Muscle layer of duodenum (tissue), 2 donors: ENCODE data around the gene OLFML2B.
"Not testable (repeated sequence)": the region's sequence is repeated elsewhere in the genome, so short reads cannot be mapped to it uniquely, and the experiment has no call there.

Source experiments
- H3K27ac ChIP-seq: one replicate; pipeline ENCODE4 v1.7.0; 2013; ENCODE audit warnings: mild to moderate bottlenecking, low read length
- H3K27me3 ChIP-seq: one replicate; pipeline ENCODE4 v1.7.0; 2013; ENCODE audit warnings: low read depth, mild to moderate bottlenecking, control low read depth, low read length
- H3K36me3 ChIP-seq, 2 donors: one replicate each; pipeline ENCODE4 v1.7.0; 2013; ENCODE audit warnings: low read length in 2 of 2, control low read depth in 1 of 2, mild to moderate bottlenecking in 1 of 2; ENCODE audit not compliant: insufficient read depth in 2 of 2, control insufficient read depth in 1 of 2
- H3K4me1 ChIP-seq, 2 donors: one replicate each; pipeline ENCODE4 v1.7.0; 2013; ENCODE audit warnings: low read length in 2 of 2, mild to moderate bottlenecking in 2 of 2, control low read depth in 1 of 2, moderate library complexity in 1 of 2; ENCODE audit not compliant: insufficient read depth in 2 of 2, control insufficient read depth in 1 of 2
- H3K4me3 ChIP-seq, 2 donors: one replicate each; pipeline ENCODE4 v1.7.0; 2013; ENCODE audit warnings: low read length in 2 of 2, low read depth in 1 of 2, mild to moderate bottlenecking in 1 of 2
- H3K9me3 ChIP-seq, 2 donors: one replicate each; pipeline ENCODE4 v1.7.0; 2013; ENCODE audit warnings: low read length in 2 of 2, control low read depth in 1 of 2, mild to moderate bottlenecking in 1 of 2; ENCODE audit not compliant: control insufficient read depth in 1 of 2
- donor health status: healthy.

OLFML2B gene

DNA sequence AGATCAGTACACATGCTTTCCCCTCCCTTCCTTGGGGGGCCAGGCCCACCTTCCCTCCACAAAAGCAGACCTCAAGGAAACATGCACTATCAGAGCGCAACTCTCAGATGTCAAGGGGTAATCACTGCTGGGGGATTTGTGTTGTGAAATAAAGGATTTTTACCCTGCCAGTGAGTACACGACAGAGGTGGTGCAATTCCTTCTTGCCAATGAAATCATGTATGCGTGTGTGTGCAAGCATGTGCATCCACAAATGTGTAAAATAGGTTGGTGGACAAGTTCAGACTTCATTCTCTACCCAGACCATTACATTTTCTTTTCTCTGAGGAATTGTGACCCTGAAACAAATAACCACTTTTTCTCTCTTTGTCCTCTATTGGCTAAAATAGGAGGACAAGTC lies 36.1 kb upstream of the OLFML2B start:
- H3K4me3 ChIP-seq: no peak overlapping the region
- H3K27me3 ChIP-seq: no peaks in the 10 kb centered on the region
- H3K9me3 ChIP-seq: no peaks in the 10 kb centered on the region
- H3K36me3 ChIP-seq: no peaks in the 10 kb centered on the region
- H3K4me1 ChIP-seq: no peaks in the 10 kb centered on the region
- no peak overlapping the region for H3K27ac ChIP-seq

DNA sequence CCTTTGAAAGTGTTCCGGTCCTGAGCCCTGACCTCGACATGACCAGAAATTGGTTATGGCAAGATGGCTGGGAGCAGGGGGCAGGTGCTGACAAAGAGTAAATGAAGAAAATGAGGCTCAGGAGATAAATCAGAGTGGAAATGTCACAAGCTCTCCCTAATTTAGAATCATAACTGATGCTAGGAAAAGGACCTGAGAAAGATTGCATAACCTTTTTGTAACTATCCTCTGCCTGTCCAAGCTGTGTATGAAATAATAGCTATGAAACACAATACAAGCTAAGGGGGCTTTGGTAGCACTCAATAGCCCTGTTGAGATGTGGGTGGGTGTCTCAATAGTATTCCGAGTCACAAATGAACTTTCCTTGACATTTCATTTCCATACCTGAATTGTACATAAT lies 32.9 kb upstream of the OLFML2B start:
- H3K4me1 ChIP-seq: no peaks in the 10 kb centered on the region

DNA sequence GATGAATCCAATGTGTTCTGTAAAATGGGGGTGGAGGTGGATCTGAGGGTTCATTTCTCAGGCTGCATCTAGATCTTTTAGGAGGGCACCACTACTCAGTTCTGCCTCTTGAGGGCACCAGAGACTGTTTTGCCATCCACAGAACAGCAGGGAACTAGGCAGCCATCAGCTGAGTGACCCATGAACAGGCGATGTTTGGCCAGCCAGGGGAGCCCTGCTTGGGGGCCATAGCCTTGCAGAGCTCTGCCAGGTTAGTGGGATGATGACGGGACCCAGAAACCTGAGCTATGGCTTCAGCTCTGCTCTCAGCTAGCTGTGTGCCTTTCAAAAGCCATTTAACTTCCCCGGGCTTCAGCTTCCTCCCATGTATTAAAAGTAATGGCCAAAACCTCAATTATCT lies 32.4 kb upstream of the OLFML2B start:
- no peak overlapping the region for H3K4me3 ChIP-seq
- no peaks in the 10 kb centered on the region for H3K4me1 ChIP-seq
- H3K9me3 ChIP-seq: no peaks in the 10 kb centered on the region
- no peaks in the 10 kb centered on the region for H3K27me3 ChIP-seq
- H3K27ac ChIP-seq: no peak overlapping the region
- H3K36me3 ChIP-seq: no peaks in the 10 kb centered on the region

More for the DNA sequence above, 32.9 kb upstream of the OLFML2B start:
- H3K9me3 ChIP-seq: no peaks in the 10 kb centered on the region
- no peaks in the 10 kb centered on the region for H3K36me3 ChIP-seq
- no peaks in the 10 kb centered on the region for H3K27me3 ChIP-seq
- H3K4me3 ChIP-seq: no peak overlapping the region
- H3K27ac ChIP-seq: no peak overlapping the region

DNA sequence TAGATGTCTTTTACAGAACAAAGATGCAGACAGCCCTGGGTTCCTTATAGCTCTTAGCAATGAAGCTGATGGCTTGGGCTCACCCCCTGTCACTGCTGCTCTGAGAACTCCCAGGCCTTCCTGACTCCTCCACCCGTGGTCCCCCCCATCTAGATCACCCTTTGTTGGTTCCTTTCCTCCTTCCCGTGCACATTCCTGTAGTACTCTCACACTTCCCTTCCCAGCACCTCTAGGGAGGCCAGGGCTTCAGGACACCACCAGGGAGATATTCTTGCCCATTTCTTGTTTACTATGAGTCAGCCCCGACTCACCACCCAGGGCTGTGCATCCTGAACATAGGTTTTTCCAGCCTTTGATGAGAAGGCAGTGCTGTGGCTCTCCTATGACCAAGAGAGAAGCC lies 31.4 kb upstream of the OLFML2B start:
- Histone ChIP-seq H3K36me3 (no peaks in the 10 kb centered on the region), H3K9me3 (no peaks in the 10 kb centered on the region), H3K4me3 (no peak overlapping the region), H3K27me3 (no peaks in the 10 kb centered on the region), H3K4me1 (no peaks in the 10 kb centered on the region), H3K27ac (no peak overlapping the region)

DNA sequence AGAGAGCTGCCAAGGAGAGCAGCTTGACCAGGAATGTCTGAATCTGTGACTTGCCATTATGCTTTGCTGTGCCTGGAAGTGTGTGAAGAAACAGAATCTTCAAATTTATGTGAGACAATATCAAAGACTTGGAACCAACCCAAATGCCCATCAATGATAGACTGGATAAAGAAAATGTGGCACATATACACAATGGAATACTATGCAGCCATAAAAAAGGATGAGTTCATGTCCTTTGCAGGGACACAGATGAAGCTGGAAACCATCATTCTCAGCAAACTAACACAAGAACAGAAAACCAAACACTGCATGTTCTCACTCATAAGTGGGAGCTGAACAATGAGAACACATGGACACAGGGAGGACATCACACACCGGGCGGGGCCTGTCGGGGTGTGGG lies 30.3 kb upstream of the OLFML2B start:
- not testable (repeated sequence) for H3K27me3 ChIP-seq, H3K9me3 ChIP-seq, H3K36me3 ChIP-seq, H3K4me3 ChIP-seq, H3K4me1 ChIP-seq, H3K27ac ChIP-seq

DNA sequence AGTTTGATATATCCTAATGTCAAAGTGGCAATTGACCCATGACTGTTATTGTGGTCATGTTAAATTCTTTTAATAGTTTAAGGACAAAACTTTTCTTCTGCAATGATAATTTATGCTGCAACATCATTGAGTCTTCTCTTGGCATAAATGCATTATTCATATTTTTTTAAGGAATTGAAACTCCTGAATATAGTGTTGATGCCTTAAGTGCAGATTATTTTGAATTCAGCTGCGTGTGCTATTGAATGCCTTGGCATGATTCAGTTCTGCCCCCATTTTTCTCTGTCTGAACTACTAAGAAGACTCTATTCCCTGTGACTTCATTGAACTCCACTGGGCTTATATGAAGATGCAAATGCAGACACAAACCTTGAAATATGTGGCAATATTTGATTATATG lies 23.3 kb upstream of the OLFML2B start:
- Histone ChIP-seq H3K36me3 (no peaks in the 10 kb centered on the region), H3K27me3 (no peaks in the 10 kb centered on the region), H3K4me1 (no peaks in the 10 kb centered on the region), H3K4me3 (no peak overlapping the region), H3K9me3 (peaks cover 0 to 3% of the 10 kb centered on the region in 2 donors), H3K27ac (no peak overlapping the region)

DNA sequence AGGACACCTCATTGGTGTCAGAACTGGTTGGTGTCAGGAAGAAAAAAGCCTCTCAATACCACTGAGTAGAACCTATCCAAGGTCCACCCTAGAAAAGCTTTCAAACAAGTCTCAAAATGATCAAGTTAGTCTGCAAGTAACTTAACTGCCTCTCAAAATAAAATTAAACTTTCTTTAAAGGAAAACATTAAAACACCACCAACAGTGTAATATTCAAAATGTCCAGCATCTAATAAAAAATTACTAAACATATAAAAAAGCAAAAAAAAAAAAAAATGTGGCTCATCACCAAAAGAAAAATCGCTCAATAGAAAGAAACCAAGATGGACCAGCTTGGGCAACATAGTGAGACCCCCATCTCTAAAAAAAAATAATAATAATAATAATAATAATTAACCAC lies 18.7 kb upstream of the OLFML2B start:
- no peaks in the 10 kb centered on the region for H3K36me3 ChIP-seq
- no peaks in the 10 kb centered on the region for H3K4me1 ChIP-seq
- peaks cover 0 to 3% of the 10 kb centered on the region in 2 donors for H3K9me3 ChIP-seq
- no peaks in the 10 kb centered on the region for H3K27me3 ChIP-seq
- no peak overlapping the region for H3K4me3 ChIP-seq
- H3K27ac ChIP-seq: no peak overlapping the region

DNA sequence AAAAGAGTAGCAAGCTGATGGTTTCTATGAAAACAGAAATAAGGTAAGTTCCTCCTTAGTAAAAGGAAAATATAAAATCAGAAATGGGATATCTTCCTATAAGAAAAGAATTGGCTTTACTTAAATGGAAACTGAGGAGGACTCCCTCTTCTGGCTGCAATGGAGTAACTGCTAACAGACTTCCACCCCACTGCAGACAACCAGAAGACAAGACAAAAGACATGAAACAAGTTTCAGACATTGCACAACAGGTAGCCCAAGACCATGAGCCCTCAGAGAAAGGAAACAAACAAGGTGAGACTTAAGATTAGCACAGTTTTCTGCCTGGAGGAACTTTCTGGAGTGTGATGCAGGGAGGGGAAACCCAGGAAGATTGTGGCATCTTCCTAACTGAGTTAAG lies 17.0 kb upstream of the OLFML2B start:
- H3K4me3 ChIP-seq: no peak overlapping the region
- peaks cover 0 to 3% of the 10 kb centered on the region in 2 donors for H3K9me3 ChIP-seq
- H3K27ac ChIP-seq: no peak overlapping the region
- no peaks in the 10 kb centered on the region for H3K36me3 ChIP-seq
- H3K27me3 ChIP-seq: no peaks in the 10 kb centered on the region
- H3K4me1 ChIP-seq: no peaks in the 10 kb centered on the region

DNA sequence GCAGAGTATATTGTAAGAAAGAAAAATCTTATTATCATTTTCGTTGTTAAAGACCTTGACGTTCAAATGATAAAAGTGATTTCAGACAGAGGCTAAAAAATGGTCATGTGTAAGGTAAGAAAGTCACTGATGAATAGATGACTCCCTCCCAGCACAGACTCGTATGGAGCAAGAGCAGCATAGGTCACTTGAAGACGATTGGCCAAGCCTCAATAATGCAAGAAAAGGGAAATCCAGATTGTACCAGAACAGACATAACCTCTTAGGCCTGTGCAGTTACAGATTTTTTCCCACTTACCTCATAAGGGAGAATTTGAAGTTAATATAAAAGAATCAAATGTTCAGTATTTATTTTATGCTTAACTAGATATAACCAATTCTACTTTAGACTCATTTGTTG lies 16.3 kb upstream of the OLFML2B start:
- no peaks in the 10 kb centered on the region for H3K4me1 ChIP-seq
- no peaks in the 10 kb centered on the region for H3K36me3 ChIP-seq
- no peak overlapping the region for H3K4me3 ChIP-seq
- H3K27ac ChIP-seq: no peak overlapping the region
- H3K27me3 ChIP-seq: no peaks in the 10 kb centered on the region
- peaks cover 0 to 3% of the 10 kb centered on the region in 2 donors for H3K9me3 ChIP-seq

DNA sequence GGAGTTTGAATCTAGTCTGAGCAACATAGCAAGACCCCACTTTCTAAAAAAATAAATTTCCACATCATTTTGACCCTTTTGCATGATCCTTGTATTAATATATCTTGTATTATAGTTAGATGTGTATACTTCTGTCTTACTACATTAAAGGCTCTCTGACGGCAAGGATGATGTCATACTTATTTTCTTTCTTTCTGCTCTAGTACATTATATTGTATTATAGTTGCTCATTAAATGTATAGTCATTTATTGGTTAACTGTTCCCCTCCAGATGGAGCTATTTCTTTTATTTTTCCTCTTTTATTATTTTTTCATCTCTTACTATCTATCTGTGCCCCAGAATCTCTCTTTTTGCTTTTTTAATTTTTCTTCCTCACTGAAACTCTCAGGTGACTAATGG lies 15.0 kb upstream of the OLFML2B start:
- Histone ChIP-seq H3K4me3 (no peak overlapping the region), H3K36me3 (no peaks in the 10 kb centered on the region), H3K27ac (no peak overlapping the region), H3K4me1 (no peaks in the 10 kb centered on the region), H3K27me3 (no peaks in the 10 kb centered on the region), H3K9me3 (peaks cover 0 to 3% of the 10 kb centered on the region in 2 donors)

DNA sequence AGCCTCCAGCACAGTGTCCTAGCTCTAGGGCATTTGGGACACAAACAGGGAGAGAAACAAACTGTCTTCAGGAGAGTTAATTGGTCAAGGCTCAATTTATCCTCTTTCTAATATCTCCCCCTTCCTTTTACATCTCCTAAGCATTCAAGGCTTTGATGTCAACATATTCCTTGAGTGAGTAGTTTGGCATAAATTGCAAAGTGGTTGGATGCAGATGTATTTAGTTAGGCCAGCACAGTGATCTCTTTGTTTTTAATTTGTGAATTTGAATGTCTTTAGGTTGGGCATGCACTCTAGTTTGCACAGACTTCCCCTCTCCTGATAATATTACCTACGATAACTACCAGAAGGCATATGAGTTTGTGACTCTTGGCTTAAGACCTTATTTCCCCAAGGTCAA lies 12.5 kb upstream of the OLFML2B start:
- Histone ChIP-seq H3K27me3 (no peaks in the 10 kb centered on the region), H3K27ac (no peak overlapping the region), H3K9me3 (no peaks in the 10 kb centered on the region), H3K4me1 (no peaks in the 10 kb centered on the region), H3K36me3 (no peaks in the 10 kb centered on the region), H3K4me3 (no peak overlapping the region)

DNA sequence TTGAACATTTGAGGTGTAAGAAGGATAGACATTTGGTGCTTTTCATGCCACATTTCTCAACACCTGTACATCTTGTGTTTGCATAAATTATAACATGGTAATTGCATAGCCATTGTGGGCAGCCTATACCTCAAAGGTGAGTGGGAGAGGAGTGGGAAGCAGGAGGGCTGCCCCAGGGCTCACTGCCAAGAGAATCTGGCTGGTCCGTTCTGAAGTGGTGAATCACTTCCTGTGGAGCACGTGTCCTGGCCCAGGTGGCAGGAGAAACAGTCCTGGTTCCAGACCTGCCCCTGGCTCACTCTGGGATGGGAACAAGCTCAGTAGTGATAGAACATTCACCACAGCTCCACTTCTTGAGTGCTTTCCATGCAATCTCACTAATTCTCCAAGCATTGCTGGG lies 11.6 kb upstream of the OLFML2B start:
- H3K4me1 ChIP-seq: no peaks in the 10 kb centered on the region
- H3K9me3 ChIP-seq: no peaks in the 10 kb centered on the region
- no peaks in the 10 kb centered on the region for H3K36me3 ChIP-seq
- H3K27me3 ChIP-seq: no peaks in the 10 kb centered on the region
- no peak overlapping the region for H3K27ac ChIP-seq
- H3K4me3 ChIP-seq: no peak overlapping the region
